ENCODE measurements around the gene ZNF189.

The ZNF189 gene

DNA sequence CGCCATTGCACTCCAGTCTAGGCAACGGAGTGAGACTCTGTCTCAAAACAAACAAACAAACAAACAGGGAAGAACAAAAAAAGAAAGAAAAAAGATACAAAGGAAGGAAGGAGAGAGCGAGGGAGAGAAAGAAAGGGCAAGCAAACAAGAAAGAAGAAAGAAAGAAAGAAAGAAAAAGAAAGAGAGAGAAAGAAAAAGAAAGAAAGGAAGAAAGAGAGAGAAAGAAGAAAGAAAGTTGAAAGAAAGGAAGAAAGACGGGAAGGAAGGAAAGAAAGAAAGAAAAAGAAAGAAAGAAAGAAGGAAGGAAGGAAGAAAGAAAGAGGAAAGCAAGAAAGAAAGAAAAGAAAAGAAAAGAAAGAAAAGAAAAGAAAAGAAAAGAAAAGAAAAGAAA, 50.0 kb downstream of the ZNF189 start:
- no peak for DNase-seq (ENCODE audit: low read depth in 3 of 3, low spot score in 1 of 3)

DNA sequence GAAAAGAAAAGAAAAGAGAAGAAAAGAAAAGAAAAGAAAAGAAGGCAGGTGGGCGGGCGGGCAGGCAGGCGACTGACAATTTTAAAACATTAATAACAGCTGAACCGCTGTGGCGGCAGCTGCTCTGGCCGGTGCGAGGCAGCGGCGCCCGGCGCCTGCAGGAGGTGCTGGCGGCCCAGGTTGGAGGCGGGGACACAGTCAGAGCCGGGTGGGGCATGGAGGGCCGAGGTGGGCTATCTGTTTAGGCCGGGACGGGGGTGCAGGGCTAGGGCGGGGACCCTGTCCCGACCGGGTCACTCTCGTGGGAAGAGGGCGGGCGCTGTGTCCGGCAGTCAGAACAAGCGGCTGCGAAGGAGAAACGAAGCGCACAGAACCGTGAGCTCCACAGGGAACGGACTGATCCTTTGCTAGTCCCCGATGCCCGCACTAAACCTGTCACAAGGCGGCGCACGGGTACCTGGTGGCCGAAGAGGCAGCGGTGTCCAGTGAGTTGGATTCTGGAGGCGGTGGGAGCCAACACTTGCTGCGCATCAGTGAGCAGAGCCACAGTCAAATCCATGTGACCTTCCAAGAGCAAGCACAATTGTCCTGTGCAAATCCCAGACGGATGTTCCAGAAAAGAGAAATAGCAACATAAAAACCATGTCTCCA, 50.5 kb downstream of the ZNF189 start:
- DNase-seq (ENCODE audit: low read depth in 3 of 3, low spot score in 1 of 3) = peak in 1 of 3 donors; percentile 26

DNA sequence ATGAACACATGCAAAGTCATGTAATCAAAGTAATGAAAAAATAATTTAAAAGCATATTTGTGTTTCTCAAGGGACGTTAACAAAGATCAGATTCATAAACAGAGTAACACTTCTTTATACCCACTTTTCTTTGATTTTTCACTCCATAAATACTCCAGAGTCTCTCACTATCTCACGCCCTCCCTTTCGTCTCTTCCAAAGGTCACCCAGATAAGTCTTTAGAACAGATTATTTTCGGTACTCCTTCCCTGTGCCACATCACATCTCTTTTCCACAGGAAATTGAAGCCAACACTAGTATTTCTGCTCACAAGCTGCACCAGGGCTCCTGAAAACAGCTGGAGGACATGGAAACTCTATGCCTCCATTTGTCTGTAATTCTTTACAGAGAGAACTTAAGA, 52.3 kb downstream of the ZNF189 start:
- no peak for DNase-seq (ENCODE audit: low read depth in 3 of 3, low spot score in 1 of 3)

DNA sequence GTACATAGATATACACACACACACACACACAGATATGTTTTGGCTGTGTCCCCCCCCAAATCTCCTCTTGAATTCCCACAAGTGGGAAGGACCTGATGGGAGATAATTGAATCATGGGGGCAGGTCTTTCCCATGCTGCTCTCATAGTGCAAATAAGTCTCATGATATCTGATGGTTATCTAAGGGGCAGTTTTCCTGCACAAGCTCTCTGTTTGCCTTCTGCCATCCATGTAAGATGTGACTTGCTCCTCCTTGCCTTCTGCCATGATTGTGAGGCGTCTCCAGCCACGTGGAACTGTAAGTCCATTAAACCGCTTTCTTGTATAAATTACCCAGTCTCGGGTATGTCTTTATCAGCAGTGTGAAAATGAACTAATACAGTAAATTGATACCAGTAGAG, 52.8 kb downstream of the ZNF189 start:
- no peak for DNase-seq (ENCODE audit: low read depth in 3 of 3, low spot score in 1 of 3)

DNA sequence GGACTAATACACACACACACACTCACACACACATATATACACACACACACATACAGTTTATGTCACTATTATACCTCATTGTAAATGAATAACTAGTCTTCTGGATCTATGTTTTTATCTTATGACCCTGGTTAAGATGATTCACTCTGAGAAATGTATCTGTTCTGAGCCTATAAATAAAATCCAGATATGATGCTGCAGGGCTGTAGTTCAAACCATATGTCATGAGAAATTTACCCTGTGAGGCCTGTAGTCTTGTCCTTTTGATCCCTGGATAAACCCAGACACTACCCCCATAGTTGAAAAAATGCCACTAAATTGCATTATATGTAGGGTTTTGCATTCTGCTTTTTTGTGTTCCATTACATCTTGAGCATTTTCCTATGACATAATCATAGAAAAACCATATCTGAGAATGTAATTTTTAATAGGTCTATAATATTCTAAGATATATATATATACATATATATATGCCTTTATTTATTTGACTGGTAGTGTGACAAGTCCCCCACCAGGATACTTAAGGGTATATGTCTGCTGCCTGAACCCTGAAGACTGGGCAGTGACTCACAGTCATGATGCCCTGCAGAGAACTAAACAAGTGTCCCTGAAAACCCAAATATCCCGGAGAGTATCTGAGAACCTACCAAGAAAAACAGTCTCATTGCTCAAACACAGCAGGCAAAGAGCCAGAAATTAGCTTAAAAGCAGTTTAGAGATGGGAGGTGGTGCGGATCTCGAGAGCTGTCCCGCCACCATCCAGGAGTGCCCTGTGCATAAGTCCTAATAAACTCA, 55.3 kb downstream of the ZNF189 start:
- no peak for DNase-seq (ENCODE audit: low read depth in 3 of 3, low spot score in 1 of 3)

DNA sequence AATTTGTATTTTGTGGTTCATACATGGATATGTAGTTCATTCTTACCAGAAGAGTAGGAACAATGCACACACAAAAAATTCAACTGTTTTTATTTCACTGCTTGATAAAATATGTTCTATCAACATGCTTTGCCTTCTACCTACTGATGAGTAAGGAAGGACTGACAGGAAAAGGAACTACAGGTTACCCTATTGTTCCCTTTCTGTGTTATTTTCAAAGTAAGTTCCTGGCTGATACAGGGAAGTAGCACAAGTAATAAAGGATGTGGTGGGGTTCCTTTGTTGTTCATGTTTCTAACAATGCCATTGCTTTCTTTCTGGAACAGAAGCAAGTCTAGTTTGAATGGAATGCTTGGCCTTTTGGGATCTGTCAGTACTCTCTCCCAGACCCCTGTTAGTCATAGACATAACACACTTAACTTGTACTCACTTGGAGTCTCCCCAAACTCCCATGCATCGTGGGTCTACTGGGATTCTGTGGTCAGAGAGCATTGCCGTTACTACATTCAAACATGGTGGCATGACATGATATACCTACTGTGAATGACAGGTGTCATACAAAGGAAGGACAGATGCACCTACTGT, 57.1 kb downstream of the ZNF189 start:
- no peak for DNase-seq (ENCODE audit: low read depth in 3 of 3, low spot score in 1 of 3)

DNA sequence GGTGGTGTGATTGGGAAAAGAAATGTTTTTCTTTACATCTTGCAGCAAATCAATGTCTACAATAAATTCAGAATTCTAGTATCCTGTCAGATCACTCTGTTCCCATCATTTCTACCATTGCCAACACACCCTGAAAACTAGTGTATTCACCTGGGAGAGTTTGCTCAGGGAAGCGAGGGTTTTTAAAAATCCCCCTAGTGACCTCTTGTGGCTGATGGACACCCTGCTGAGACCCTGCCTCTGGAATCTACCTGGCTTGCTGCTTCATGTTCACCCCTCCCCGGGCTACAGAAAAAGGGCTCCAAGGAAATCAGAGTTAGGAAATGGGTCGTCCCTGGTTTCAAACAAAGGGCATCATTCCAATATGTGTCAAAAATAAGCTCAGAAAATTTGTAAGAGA, 58.4 kb downstream of the ZNF189 start:
- no peak for DNase-seq (ENCODE audit: low read depth in 3 of 3, low spot score in 1 of 3)

DNA sequence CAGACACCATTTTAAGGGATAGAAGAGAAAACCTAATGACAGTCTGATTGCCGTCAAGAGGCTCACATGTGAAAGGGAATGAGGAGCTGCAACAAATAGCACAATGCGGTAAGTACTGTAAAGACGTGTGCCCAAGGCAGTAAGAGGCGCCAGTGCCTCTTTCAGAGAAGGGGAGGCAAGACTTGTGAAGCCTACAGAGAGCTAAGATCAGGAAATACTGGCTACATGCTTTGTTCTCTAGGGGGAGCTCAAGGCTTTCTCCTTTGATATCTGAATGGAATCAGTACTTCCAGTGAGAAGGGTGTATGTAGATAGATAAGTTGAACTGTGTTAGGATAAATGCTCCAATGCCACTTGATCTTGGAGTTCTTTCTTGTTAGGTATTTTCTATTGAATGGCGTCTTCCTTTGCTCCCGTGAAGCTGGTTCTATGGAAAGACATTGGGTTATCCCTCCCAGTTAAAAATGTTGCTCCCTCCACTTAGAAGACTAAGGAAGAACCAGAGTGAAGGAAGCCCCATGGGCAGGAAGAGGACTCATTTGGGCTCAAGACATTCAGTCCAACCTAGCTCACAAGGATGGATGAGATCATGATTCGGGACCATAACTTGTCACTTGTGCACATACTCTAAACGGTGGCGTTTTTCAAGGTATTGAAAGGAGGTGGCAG, 60.4 kb downstream of the ZNF189 start:
- DNase-seq (ENCODE audit: low read depth in 3 of 3, low spot score in 1 of 3) = no peak
